Measurements from ENCODE around the gene CDR2.
"Not testable (repeated sequence)": the region's sequence is repeated elsewhere in the genome, so short reads cannot be mapped to it uniquely, and the experiment has no call there.

Gene CDR2

DNA sequence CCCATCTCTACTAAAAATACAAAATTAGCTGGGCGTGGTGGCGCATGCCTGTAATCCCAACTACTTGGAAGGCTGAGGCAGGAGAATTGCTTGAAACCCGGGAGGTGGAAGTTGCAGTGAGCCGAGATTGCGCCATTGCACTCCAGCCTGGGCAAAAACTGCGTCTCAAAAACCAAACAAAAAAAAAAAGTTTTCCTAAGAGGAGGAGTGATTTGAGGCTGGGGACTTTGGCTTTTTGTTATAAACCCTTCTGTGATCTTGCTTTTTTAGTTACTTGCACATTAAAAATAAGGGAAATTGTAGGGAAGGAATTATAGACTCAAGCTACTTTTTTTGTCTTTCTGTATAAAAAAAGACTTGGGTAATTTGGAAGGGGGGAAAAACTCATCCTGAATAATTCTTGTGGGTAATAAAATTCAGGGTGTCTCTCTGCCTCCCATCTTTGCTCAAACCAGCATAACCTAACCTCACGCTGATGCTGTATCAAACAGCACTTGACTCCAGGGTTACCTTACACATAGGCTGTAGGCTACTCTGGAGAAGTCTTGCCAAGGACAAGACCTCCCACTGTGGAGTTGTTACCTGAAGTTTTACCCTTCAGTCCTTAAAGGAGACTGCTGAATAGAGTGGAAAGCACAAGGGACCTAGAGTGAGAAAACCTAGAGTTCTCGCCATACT is 1.7 kb upstream of the CDR2 start:
- DNase-seq (ENCODE audit: low read depth, low spot score): no peak

DNA sequence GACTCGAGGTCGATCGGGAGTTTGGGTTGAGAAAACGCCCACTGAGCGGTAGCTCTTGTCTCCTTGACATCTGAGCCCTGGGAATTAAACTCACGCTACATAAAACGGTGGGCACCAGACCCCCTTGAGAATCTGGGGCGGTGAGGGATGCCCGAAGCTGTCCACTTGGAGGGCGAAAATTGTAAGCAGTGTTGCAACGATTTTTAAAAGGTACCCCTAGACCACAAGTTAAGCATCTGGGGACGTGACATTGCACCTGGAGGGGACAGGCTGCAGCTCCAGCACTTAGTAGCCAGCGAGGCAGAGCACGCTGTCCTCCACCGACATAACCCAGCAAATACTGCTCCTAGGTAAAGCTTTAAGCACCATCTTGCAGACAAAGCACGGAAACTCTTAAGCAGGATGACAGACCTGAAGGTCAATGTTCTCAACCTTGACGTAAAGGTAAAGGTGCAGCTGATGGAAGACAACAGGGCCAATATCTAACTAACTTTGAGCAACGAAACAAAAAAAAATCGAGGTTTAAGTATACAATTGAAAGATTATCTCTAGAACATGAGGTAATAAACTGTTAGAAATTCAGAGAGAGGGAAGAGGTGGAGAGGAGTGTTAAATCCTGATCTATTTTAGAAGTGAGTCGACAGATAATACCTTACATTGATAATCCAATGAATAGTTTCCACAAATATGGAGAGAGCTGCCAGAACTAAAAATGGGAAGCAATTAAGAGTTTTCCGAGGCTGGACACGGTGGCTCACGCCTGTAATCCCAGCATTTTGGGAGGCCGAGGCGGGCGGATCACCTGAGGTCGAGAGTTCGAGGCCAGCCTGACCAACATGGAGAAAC is 921 bp upstream of the CDR2 start:
- no peak for DNase-seq (ENCODE audit: low read depth, low spot score)

DNA sequence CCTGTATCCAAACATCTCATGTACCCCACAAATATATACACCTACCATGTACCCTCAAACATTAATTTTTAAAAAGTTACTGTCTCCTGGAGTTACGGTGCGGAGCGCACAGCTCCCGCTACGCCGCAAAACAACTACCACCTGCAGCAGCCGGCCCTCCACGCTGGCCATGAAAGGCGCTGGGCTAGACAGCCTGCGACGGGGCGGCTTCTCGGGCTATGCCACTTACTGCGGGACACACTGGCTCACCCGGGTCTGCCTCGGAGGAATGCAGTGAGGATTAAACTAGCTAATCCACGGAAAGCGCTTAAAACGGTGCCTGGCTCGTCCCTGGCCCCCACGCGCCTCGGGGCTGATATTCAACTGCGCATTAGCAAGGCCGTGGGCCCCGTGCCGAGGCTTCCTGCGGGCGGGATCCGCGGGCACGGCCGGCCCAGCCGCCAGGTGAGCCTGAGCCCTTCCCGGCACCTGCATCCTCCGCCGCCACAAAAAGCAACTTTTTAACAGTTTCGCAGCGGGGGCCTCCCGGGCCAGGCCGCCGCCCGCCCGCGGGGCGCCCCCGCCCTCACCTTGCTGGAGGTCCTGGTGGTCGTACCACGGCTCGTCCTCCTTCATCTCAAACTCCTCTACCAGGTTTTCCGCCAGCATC is 633 bp downstream of the CDR2 start:
- no peak for DNase-seq (ENCODE audit: low read depth, low spot score)

DNA sequence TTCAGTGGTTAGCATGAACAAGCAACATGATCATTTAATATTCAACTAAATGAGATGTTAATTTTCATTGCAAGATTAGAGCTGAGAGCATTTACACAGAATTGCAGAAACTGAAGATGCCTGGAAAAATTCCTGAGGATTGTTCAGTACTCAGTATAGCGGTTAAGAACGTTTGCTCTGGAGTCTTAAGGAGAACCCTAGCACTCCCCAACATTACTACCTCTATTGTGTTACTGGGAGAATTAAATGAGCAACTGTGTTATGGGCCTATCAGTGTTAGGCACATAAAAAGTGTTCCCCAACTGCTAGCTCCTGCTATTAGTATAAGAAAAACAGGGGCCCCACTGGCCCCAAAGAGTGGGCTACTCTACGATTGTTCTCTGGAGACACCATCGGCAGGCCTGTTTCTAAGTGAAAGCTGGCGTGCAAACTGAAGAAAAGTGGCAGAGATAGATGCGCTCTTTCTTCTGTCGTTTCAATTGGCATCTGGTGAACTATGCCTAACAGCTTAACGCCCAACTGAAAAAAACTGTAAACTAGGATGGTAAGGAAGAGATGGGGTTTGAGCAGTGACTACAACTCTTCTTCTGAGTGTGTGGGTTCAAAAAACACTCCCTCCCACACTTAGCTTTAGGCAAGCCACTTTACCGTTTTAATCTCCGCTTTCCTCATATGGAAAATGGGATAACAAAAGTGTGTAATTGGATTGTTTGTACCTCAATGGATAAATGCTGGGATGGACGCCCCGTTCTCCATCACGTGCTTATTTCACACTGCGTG is 1.3 kb downstream of the CDR2 start:
- DNase-seq (ENCODE audit: low read depth, low spot score): no peak

DNA sequence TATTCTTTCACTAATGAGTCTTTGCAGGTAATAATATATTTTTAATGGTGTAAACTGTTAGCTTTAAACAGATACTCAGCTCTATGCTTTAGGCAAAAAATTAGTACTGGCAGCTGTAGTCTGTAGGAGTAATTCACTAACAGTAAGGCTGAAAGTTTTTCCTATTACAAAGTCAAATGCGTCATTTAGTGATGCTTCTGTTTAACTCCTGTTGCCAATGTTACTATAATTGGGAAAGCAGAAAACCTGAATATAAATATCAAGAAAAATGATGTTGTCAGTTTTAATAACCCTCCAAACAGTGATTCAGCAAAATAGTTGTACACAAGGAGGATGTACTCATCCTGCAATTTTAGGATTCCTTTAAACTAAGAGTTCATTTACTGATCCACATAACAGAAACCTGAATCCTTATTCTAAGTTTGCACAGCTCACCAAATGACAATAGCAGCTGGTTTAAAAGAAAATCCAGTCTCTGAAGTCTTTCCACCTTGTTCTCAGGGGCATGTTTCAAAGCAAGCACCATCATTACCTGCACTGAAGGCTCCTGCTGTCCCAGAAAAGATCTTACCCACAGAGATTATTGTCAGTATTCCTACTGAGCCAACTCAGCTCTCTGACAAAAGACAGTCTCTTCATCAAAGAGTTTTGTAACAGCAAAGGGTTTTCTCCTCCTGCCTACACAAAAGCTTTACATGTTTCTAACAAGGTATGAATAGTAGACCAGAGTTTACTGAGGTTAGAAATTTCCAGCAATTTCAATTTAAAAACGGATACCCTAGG is 4.2 kb downstream of the CDR2 start:
- DNase-seq (ENCODE audit: low read depth, low spot score): no peak

DNA sequence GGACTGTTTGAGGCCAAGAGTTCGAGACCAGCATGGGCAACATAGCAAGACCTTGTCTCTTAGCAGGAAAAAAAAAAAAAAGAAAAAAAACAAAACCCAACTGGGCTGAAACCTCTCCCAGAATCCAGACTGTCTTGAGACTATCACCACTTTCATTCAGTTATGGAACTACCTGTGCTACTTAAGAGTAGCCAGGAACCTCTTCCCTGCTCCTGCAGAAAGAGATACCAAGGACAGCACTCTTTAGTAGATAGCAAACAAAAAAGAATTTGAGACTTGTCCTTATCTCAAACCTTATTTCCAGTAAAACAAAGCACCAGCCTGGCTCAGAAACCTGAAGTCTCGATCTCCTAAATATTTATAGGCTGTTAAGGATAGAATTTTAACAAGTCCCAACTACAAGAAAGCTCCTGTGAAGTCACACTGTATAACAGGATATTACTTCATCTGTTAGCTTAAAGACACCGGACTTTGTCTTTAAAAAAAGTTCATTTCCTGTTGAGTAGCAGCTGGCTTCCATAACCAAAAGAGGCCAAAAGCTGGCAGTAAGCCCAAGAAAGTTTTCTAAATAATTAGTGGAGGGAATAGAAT is 5.1 kb downstream of the CDR2 start:
- DNase-seq (ENCODE audit: low read depth, low spot score): no peak

DNA sequence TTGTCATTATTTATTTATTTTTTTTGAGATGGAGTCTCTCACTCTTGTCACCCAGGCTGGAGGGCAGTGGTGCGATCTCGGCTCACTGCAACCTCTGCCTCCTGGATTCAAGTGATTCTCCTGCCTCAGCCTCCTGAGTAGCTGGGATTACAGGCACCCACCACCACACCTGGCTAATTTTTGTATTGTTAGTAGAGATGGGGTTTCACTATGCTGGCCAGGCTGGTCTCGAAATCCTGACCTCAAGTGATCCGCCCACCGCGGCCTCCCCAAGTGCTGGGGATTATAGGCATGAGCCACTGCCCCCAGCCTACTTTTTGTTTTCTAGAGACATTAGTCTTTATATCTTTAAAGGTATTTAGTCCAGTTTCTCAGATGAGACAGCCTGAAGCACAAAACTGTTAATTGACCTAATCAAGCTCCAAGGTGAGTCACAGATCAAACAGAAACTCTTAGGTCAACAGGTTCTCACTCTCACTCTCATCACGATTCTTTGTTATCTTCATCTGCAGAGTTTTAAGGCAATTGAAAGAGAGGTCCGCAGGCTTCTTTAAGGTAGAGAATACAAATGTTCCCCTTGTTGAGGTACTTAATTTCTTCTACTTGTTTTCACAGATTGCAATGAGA is 6.1 kb downstream of the CDR2 start:
- not testable (repeated sequence) for DNase-seq (ENCODE audit: low read depth, low spot score)

DNA sequence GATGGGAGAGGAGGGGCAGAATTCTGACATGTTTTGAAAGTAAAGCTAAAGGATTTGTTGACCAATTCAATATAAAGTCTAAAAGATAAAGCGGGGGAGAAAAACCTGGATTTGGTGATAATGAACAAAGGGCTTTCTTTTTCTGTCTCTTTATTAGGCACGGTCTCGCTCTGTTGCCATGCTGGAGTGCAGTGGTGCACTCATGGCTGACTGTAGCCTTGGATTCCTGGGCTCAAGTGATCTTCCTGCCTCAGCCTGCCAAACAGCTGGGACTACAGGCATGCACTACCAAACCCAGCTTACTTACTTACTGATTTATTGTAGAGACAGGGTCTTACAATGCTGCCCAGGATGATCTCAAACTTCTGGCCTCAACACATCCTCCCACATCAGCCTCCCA is 7.5 kb downstream of the CDR2 start:
- no peak for DNase-seq (ENCODE audit: low read depth, low spot score)

DNA sequence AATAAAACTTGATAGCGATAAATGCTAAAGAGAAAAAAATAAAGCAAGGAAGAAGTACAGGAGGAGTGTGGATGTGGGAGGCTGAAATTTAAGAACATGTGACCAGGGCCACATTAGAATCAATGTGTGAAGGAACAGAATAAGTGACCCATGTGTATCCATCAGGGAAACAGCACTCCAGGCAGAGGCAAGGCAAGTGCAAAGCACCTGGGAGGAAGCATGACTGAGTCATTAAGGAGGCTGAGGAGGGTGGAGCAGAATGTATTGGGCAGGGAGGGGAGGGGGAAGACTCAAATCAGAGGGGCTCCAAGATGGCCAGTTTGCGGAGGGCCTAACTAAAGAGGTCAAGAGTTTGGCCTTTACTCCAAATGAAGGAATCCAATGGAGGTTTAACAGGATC is 8.0 kb downstream of the CDR2 start:
- no peak for DNase-seq (ENCODE audit: low read depth, low spot score)

DNA sequence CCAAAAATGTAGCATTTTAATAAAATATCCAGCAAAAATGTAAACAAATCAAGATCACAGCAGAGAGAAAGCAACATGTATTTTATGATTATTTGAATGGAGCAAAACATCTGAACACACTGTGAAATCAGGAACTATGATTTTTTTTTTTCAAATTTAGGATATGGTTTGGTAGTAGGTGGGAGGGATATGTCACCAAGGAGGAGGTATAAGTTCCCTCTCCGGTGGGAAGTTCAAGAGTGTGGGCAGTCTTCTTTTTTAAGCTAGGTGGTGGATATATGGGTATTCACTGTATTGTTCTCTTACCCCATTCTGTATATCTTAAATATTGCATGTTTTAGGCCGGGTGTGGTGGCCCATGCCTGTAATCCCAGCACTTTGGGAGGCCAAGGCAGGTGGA is 10.2 kb downstream of the CDR2 start:
- no peak for DNase-seq (ENCODE audit: low read depth, low spot score)

DNA sequence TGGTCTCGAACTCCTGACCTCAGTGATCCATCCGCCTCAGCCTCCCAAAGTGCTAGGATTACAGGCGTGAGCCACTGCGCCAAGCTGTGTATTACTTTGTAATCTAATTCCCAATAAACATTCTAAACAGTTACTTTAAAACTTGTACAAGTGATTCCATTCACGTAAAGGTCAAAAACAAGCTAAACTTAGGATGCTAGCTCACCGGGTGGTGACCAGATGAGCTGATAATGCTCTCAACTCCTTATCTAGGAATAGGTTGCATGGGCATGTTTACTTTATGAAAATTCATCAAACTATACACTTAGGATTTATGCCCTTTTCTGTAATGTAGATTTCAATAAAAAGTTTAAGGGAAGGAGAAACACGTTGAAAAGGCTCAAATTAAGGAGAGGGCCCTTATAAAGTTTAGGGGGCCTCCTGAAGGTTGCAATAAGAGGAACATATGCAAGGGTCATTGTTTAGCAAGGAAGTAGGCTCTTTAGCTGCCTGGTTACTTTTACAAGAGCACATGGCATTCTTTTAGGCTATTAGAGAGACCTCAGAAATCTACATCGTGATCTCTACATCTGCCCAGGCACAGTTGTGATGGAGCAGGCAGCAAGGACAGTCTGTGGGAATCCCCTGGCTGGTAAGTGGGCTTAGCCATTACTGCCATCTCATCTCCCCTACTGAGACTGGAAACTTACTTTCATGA is 13.3 kb downstream of the CDR2 start:
- DNase-seq (ENCODE audit: low read depth, low spot score): no peak

DNA sequence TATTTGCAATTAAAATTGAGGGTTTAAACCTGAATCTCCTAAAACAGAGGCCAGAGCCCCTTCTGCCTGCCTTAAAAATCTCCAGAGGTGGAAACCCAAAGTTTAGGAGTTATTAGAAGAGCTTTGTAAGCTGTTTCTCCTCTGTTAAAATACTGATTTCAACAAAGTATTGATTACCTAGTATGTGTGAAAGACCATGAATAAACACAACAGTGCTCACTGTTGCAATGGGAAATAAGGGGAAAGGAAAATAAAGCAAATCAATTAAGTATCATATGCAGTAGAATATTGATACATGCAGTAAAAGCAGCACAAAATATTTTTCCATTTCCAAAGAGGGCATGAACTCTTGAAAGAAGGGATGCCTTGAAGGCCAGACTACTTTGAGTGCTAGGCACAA is 14.7 kb downstream of the CDR2 start:
- DNase-seq (ENCODE audit: low read depth, low spot score): no peak

DNA sequence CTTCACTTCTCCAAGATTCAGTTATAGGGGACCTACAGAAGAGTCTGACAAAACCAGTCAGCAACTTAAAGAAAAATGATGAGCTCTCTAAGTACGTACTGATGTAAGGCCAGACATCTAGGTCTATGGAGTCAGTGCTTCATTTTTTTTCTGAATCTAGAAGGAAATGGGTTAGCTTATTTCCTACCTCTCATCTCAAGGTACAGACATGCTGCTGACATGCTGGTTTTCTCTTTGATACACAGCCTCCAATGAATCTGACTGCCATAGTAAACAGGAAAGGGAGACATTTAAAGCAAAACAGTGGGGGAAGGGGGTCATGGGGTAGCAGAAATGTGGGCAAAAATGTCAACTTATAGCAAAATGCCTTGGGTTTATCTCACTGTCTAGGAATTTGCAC is 16.4 kb downstream of the CDR2 start:
- no peak for DNase-seq (ENCODE audit: low read depth, low spot score)

DNA sequence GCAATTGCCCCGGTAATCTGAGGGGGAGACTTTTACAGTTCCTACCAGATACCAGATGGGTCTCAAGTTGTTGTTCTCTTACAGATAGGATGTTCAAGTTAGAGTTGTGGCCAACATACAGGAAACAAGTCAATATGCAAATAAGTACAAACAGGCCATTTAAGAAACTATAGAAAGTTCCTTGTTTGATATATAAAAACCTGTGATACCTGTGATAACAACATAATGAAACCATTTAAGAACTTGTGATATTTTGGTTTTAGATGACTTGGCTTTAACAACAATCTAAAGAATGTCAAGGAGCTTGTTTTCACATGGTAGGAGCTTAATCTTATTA is 16.8 kb downstream of the CDR2 start:
- DNase-seq (ENCODE audit: low read depth, low spot score): no peak

DNA sequence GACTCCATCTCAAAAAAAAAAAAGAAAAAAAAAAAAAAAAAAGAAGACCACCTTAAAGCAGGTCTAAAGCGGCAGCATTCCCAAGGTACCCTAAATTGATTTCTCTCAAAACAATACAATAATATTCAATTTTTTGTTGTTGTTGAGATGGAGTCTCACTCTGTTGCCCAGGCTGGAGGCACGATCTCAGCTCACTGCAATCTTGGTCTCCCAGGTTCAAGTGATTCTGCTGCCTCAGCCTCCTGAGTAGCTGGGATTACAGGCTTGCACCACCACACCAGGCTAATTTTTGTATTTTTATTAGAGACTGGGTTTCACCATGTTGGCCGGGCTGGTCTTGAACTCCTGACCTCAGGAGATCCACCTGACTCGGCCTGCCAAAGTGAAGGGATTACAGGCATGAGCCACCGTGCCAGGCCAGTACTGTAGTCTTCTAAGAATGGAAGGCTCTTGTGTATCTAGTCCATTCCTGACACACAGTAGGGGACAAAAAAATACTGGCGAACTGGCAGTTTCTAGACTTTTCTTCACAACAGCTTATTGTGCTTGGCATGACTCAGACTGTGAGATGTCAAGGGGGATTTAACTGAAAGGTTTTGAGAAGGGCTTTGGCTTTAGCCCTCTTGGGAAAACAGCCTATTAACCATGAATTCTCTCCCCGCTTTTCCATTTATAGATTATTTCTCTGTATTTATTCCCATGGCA is 17.3 kb downstream of the CDR2 start:
- DNase-seq (ENCODE audit: low read depth, low spot score): no peak

DNA sequence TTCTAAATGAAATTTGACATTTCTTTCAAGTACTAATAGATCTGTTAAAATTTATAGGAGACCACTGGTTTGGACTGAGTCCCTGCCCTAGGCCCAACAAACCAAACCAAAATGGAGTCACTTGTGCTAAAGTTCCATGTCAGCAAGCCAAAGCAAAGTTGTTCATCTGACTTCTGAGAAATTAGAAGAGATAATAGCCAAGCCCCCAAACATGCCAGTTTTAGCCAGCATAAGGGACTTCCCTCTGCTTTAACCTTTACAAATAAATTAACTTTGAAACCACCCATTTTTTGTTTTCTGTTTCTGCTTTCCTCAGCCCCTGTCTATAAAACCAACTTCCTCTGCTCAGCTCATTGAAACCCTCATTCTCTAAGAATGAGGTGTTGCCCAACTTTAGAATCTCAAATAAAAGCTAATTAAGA is 18.9 kb downstream of the CDR2 start:
- no peak for DNase-seq (ENCODE audit: low read depth, low spot score)

DNA sequence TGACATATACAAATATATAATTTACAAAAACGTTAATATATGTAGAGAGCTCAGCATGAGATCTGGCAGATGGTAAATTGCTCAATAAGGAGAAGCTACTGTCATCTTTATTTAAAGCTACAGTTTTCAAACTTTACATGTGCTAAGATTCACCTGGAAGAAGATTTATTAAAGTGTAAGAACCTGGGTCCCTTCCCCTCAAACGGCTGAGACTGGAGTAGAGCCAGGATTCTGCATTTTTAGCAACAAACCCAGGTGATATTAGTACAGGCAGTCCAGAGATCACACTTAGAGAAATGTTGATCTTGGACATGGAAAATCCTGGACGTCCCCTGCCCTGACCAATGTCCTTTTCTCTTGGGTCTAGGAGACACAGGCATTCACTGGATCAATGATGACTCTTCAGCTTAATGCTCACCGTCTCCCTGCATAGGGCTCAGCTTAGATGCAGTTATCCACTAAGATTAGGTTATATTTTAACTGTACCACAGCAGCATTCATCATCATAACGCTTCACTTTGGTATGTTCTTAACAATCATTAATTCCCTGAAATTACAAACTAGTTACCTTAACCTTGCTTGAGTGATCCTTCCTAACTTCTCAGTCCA is 20.4 kb downstream of the CDR2 start:
- DNase-seq (ENCODE audit: low read depth, low spot score): no peak

DNA sequence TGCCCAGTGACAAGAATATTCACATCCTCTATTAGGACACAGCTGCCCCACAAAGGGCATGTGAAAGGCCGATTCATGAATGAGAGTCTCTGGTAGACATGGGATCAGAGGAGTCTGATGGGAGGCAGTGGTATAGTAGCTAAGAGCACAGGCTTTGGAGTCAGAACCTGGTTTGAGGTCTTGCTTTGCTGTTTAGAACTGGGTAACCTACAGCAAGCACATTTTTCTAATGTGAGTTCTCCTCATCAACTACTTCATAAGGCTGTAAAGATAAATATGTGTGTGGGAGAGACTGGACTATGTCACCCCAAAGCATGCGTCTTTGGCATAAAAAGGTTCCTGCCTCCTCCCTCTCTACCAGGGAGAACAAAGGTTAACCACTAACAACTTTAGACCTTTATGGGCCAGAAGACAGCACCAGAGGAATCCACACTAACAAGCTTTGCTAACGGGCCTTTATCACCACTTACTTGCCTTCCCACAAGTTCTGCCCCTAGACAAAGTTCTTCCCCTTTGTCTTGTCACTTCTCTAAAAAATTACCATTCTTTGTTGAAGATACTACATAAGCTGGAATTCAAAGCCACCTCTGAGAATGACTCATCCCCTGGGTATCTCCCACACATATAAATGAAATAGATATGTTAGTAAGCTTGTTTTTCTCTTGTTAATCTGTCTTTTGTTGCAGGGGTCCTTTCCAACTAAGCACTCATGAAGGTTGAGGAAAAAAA is 21.1 kb downstream of the CDR2 start:
- DNase-seq (ENCODE audit: low read depth, low spot score): no peak

Data from activated naive CD8-positive, alpha-beta T cell treated with anti-CD3 and anti-CD28 coated beads, Interleukin-2, amount 50 U/mL, for 16 hours (primary cell).